Psoas muscle (tissue), 8 donors: Measurements from ENCODE around the gene LINGO1. TPM values are rescaled to one million over a fixed set of nuclear protein-coding genes. Genes with fewer than 3 reads are reported as not detected.

Experiments used
- ATAC-seq, 4 donors: fragments of 200-7000 bp; cut with Tn5 transposase; one replicate each; pipeline ENCODE4 v1.9.1; 2020; ENCODE audit warnings: moderate library complexity in 3 of 4, mild to moderate bottlenecking in 2 of 4
- DNase-seq, 2 donors: peaks; one replicate each; pipeline ENCODE4 v3.0.0-alpha.2; 2020
- H3K27ac ChIP-seq: fragments of 200-600 bp; one replicate; pipeline ENCODE4 v1.8.0; 2022
- H3K27me3 ChIP-seq, 3 donors: fragments of 200-600 bp in 1 of 3; one replicate each; pipeline versions ENCODE4 v1.6.1 to v1.8.0; 2013 to 2022; ENCODE audit warnings: low read length in 2 of 3, mild to moderate bottlenecking in 2 of 3, moderate library complexity in 1 of 3; ENCODE audit not compliant: insufficient read depth in 3 of 3
- H3K36me3 ChIP-seq, 2 donors: fragments of 200-600 bp in 1 of 2; one replicate each; pipeline versions ENCODE4 v1.6.1 to v1.8.0; 2013 to 2022; ENCODE audit warnings: low read depth in 1 of 2, mild to moderate bottlenecking in 1 of 2, moderate library complexity in 1 of 2; ENCODE audit not compliant: insufficient read depth in 1 of 2
- H3K4me1 ChIP-seq: fragments of 200-600 bp; one replicate; pipeline ENCODE4 v1.8.0; 2022
- H3K4me3 ChIP-seq: fragments of 200-600 bp; one replicate; pipeline ENCODE4 v1.8.0; 2022; ENCODE audit warnings: mild to moderate bottlenecking
- H3K9me3 ChIP-seq: fragments of 200-600 bp; one replicate; pipeline ENCODE4 v1.8.0; 2022
- WGBS, 3 donors: extraction: QIAGEN DNeasy Blood & Tissue Kit; methylation state at CpG; one replicate each; pipeline versions ENCODE4 v1.1.6 to v1.1.7; 2013; 5-methylcytosine and 5-hydroxymethylcytosine counted together
- intact Hi-C, 2 donors: fragments of 100-400 bp; cut with DNase I; formaldehyde crosslinking; loops; one replicate each; pipeline versions ENCODE4 v1.11.0 to v1.14.2; 2022
- polyA plus RNA-seq, 3 donors: library from polyadenylated mRNA; stranded (reverse); fragments of 200-250 nt; gene quantifications; one replicate each; pipeline ENCODE4 v1.2.3, GENCODE V29; 2013
- total RNA-seq, 4 donors: library from RNA; stranded (reverse); fragmentation: NEBNext Ultra II Directional in 2 of 4; extraction: Animal tissue kit (Norgen Biotek cat#: 25700) in 2 of 4; gene quantifications; one replicate each; pipeline versions ENCODE4 v1.2.1 to v1.2.4, GENCODE V29; 2021 to 2023
- TF ChIP-seq, protein P1 (sequence below): fragments of 200-600 bp; IDR thresholded peaks from one replicate; pipeline ENCODE4 v1.8.0; 2022; ENCODE audit warnings: antibody characterized with exemption
- donor health status: healthy with polysubstance abuse.
- donor health status: DM: no; HTN: no; CAD: no; lungs with moderate emphysema.
- donor health status: Bipolar disorder and iron deficiency.
- donor health status: healthy.
- donor health status: DM: yes; HTN: yes; CAD: no.
- donor health status: DM: no; HTN: no; CAD: no.
- donor health status: DM: no; HTN: no; CAD: no.
- donor health status: DM: yes; HTN: yes; CAD: no.

Gene LINGO1
- total and polyA plus RNA-seq, 7 donors = 0.25 to 0.62 (median 0.43) TPM

- intact Hi-C loops = no loop called here
- H3K27me3 ChIP-seq = no peaks in the 10 kb centered on the region
- no peak overlapping the region for H3K4me3 ChIP-seq
- H3K27ac ChIP-seq = no peak overlapping the region
- ATAC-seq (no peak), DNase-seq (no peak)
- no peaks in the 10 kb centered on the region for H3K4me1 ChIP-seq
- 29 to 59% (median 48%) methylated on average over 6 of the region's 6 CpGs for WGBS, 3 donors
- no peaks in the 10 kb centered on the region for H3K9me3 ChIP-seq
- no peaks in the 10 kb centered on the region for H3K36me3 ChIP-seq
- TF ChIP-seq, protein P1, sequence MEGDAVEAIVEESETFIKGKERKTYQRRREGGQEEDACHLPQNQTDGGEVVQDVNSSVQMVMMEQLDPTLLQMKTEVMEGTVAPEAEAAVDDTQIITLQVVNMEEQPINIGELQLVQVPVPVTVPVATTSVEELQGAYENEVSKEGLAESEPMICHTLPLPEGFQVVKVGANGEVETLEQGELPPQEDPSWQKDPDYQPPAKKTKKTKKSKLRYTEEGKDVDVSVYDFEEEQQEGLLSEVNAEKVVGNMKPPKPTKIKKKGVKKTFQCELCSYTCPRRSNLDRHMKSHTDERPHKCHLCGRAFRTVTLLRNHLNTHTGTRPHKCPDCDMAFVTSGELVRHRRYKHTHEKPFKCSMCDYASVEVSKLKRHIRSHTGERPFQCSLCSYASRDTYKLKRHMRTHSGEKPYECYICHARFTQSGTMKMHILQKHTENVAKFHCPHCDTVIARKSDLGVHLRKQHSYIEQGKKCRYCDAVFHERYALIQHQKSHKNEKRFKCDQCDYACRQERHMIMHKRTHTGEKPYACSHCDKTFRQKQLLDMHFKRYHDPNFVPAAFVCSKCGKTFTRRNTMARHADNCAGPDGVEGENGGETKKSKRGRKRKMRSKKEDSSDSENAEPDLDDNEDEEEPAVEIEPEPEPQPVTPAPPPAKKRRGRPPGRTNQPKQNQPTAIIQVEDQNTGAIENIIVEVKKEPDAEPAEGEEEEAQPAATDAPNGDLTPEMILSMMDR = no peak
Measured at GRCh38 chr15:77589839-77590238, 42.9 kb downstream of the LINGO1 start.

- DNase-seq = no peak
- H3K27me3 ChIP-seq = no peaks in the 10 kb centered on the region
- H3K36me3 ChIP-seq = no peaks in the 10 kb centered on the region
- no peaks in the 10 kb centered on the region for H3K9me3 ChIP-seq
- no peak overlapping the region for H3K27ac ChIP-seq
- no peaks in the 10 kb centered on the region for H3K4me1 ChIP-seq
- no peak for ATAC-seq
- TF ChIP-seq, protein P1 = no peak
- H3K4me3 ChIP-seq = no peak overlapping the region
- intact Hi-C loops = no loop called here
- WGBS, 3 donors = 94 to 95% (median 95%) methylated on average over 12 of the region's 12 CpGs
Measured at GRCh38 chr15:77588126-77588525, 44.6 kb downstream of the LINGO1 start.

GRCh38 chr15:77584691-77585090 lies 48.0 kb downstream of the LINGO1 start:
- H3K4me3 ChIP-seq = no peak overlapping the region
- DNase-seq = peak in 1 of 2 donors; percentile 13
- no peaks in the 10 kb centered on the region for H3K27me3 ChIP-seq
- intact Hi-C loops = no loop called here
- H3K4me1 ChIP-seq = no peaks in the 10 kb centered on the region
- no peak for ATAC-seq
- H3K9me3 ChIP-seq = no peaks in the 10 kb centered on the region
- no peaks in the 10 kb centered on the region for H3K36me3 ChIP-seq
- TF ChIP-seq, protein P1 = no peak
- WGBS, 3 donors = 82 to 86% (median 83%) methylated on average over 11 of the region's 11 CpGs
- no peak overlapping the region for H3K27ac ChIP-seq

DNA sequence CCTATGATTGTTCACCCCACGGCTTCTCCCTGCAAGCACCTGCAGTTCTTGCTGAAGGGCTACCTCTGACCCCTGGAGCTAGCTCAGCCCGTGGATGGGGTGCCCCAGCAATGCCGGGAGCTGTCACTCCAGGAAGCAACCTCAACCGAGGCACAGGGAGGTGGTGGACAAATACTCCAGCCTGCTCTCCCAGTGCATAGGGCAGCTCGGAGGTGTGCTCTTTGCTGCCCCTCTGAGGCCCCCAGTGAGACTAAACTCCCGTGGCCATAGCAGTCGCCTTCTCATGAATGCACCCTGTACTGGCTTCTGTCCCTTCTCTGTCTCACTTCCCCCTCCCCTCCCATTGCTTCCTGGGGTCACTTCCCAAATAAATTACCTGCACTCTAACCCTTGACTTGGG lies 48.5 kb downstream of the LINGO1 start:
- Histone ChIP-seq H3K4me3 (no peak overlapping the region), H3K9me3 (no peaks in the 10 kb centered on the region), H3K27me3 (no peaks in the 10 kb centered on the region), H3K36me3 (no peaks in the 10 kb centered on the region), H3K4me1 (no peaks in the 10 kb centered on the region), H3K27ac (no peak overlapping the region)
- WGBS, 3 donors = 69 to 80% (median 71%) methylated on average over 7 of the region's 7 CpGs
- DNase-seq (no peak), ATAC-seq (no peak)
- TF ChIP-seq, protein P1 = no peak
- intact Hi-C loops = no loop called here

GRCh38 chr15:77582763-77583162 lies 49.9 kb downstream of the LINGO1 start:
- no peaks in the 10 kb centered on the region for H3K27me3 ChIP-seq
- H3K27ac ChIP-seq = no peak overlapping the region
- intact Hi-C loops = no loop called here
- ATAC-seq (no peak), DNase-seq (no peak)
- H3K4me1 ChIP-seq = no peaks in the 10 kb centered on the region
- 72 to 90% (median 83%) methylated on average over 5 of the region's 5 CpGs for WGBS, 3 donors
- H3K9me3 ChIP-seq = no peaks in the 10 kb centered on the region
- TF ChIP-seq, protein P1 = no peak
- no peaks in the 10 kb centered on the region for H3K36me3 ChIP-seq
- H3K4me3 ChIP-seq = no peak overlapping the region
